Karpas-422 (cell line): ENCODE results near the gene GUCY1A2. TPM values are rescaled to one million over a fixed set of nuclear protein-coding genes. Genes with fewer than 3 reads are reported as not detected.
"Not testable (repeated sequence)": the region's sequence is repeated elsewhere in the genome, so short reads cannot be mapped to it uniquely, and the experiment has no call there.

Experiments
- DNase-seq: peaks from one replicate; pipeline ENCODE4 v3.0.0-alpha.2; 2015
- H2AFZ ChIP-seq: fragments of 200-600 bp; sonication (generic); 2 replicates; pipeline ENCODE4 v1.6.1; 2014; ENCODE audit warnings: antibody characterized with exemption, low read length, mixed read lengths
- H3K27ac ChIP-seq: fragments of 200-600 bp; sonication (generic); 2 replicates; pipeline ENCODE4 v1.5.1; 2014; ENCODE audit warnings: mild to moderate bottlenecking, low read length, moderate library complexity
- H3K27me3 ChIP-seq: fragments of 200-600 bp; sonication (generic); 2 replicates; pipeline ENCODE4 v1.6.1; 2014; ENCODE audit warnings: low read length, mixed read lengths
- H3K36me3 ChIP-seq: fragments of 200-600 bp; sonication (generic); 2 replicates; pipeline ENCODE4 v1.6.1; 2014; ENCODE audit warnings: low read length, mixed read lengths; ENCODE audit not compliant: insufficient read depth
- H3K4me1 ChIP-seq: fragments of 200-600 bp; sonication (generic); 2 replicates; pipeline ENCODE4 v1.6.1; 2014; ENCODE audit warnings: mild to moderate bottlenecking, low read length, mixed read lengths
- H3K4me2 ChIP-seq: fragments of 200-600 bp; sonication (generic); 2 replicates; pipeline ENCODE4 v1.6.1; 2014; ENCODE audit warnings: low read length, low read depth, mild to moderate bottlenecking; ENCODE audit not compliant: poor library complexity, severe bottlenecking
- H3K4me3 ChIP-seq: fragments of 200-600 bp; sonication (generic); 2 replicates; pipeline ENCODE4 v1.5.1; 2014; ENCODE audit warnings: mild to moderate bottlenecking, antibody characterized with exemption, low read length, mixed read lengths
- H3K79me2 ChIP-seq: fragments of 200-600 bp; sonication (generic); 2 replicates; pipeline ENCODE4 v1.6.1; 2014; ENCODE audit warnings: mild to moderate bottlenecking, low read length, mixed read lengths
- H3K9ac ChIP-seq: fragments of 200-600 bp; sonication (generic); 2 replicates; pipeline ENCODE4 v1.6.0; 2014; ENCODE audit warnings: low read length
- H3K9me2 ChIP-seq: fragments of 200-600 bp; sonication (generic), shearing (Covaris generic); replicated peaks from 2 replicates; pipeline ENCODE4 v1.6.0; 2014; ENCODE audit warnings: mild to moderate bottlenecking, low read length, moderate library complexity; ENCODE audit not compliant: insufficient read depth
- H3K9me3 ChIP-seq: fragments of 300-700, 200-600 bp; sonication (generic); 2 replicates; pipeline ENCODE4 v1.6.1; 2014; ENCODE audit warnings: low read length, mixed read lengths
- H4K20me1 ChIP-seq: fragments of 200-600 bp; sonication (generic); 2 replicates; pipeline ENCODE4 v1.6.1; 2014; ENCODE audit warnings: mild to moderate bottlenecking, antibody characterized with exemption, low read length, low read depth; ENCODE audit not compliant: insufficient read depth
- total RNA-seq: library from RNA; depleted of rRNA; stranded (reverse); fragments of >200 nt; shearing (Covaris generic); gene quantifications from 2 replicates; pipeline ENCODE4 v1.2.3, GENCODE V29; 2014; ENCODE audit warnings: low replicate concordance

The GUCY1A2 gene
- total RNA-seq, 1 experiment from 2014 or later, result 0.04 TPM

GRCh38 chr11:106914409-106914808, 103.9 kb downstream of the GUCY1A2 start:
- no peak for DNase-seq
- no peaks in the 10 kb centered on the region for H4K20me1 ChIP-seq
- no peak overlapping the region for H2AFZ ChIP-seq
- no peak overlapping the region for H3K4me2 ChIP-seq
- H3K9me2 ChIP-seq, result no peaks in the 10 kb centered on the region
- H3K4me1 ChIP-seq, result no peaks in the 10 kb centered on the region
- no peak overlapping the region for H3K9ac ChIP-seq
- H3K9me3 ChIP-seq, result no peaks in the 10 kb centered on the region
- no peak overlapping the region for H3K4me3 ChIP-seq
- no peaks in the 10 kb centered on the region for H3K79me2 ChIP-seq
- H3K27ac ChIP-seq, result no peak overlapping the region
- no peaks in the 10 kb centered on the region for H3K27me3 ChIP-seq
- no peaks in the 10 kb centered on the region for H3K36me3 ChIP-seq

- H3K27me3 ChIP-seq, result no peaks in the 10 kb centered on the region
- H2AFZ ChIP-seq, result no peak overlapping the region
- DNase-seq, result no peak
- H3K27ac ChIP-seq, result no peak overlapping the region
- H3K9me2 ChIP-seq, result no peaks in the 10 kb centered on the region
- no peaks in the 10 kb centered on the region for H3K9me3 ChIP-seq
- no peak overlapping the region for H3K4me3 ChIP-seq
- no peaks in the 10 kb centered on the region for H4K20me1 ChIP-seq
- no peak overlapping the region for H3K9ac ChIP-seq
- H3K4me2 ChIP-seq, result no peak overlapping the region
- H3K79me2 ChIP-seq, result no peaks in the 10 kb centered on the region
- H3K4me1 ChIP-seq, result no peaks in the 10 kb centered on the region
- no peaks in the 10 kb centered on the region for H3K36me3 ChIP-seq
Measured at GRCh38 chr11:106913141-106913540, 105.1 kb downstream of the GUCY1A2 start.

- DNase-seq, result no peak
- Histone ChIP-seq H3K4me1 (no peaks in the 10 kb centered on the region), H3K4me2 (no peak overlapping the region), H3K9ac (no peak overlapping the region), H3K27me3 (no peaks in the 10 kb centered on the region; the same call in 1 of the 2 replicates), H3K9me2 (no peaks in the 10 kb centered on the region), H3K27ac (no peak overlapping the region), H3K79me2 (no peaks in the 10 kb centered on the region), H3K4me3 (no peak overlapping the region), H3K9me3 (no peaks in the 10 kb centered on the region), H2AFZ (no peak overlapping the region), H4K20me1 (no peaks in the 10 kb centered on the region), H3K36me3 (no peaks in the 10 kb centered on the region)
Measured at GRCh38 chr11:106904826-106905225, 113.5 kb downstream of the GUCY1A2 start.

GRCh38 chr11:106889718-106890117, 128.6 kb downstream of the GUCY1A2 start:
- no peak overlapping the region for H3K27ac ChIP-seq
- H3K36me3 ChIP-seq, result no peaks in the 10 kb centered on the region
- no peaks in the 10 kb centered on the region for H3K27me3 ChIP-seq
- H3K4me3 ChIP-seq, result no peak overlapping the region
- no peak overlapping the region for H3K4me2 ChIP-seq
- no peaks in the 10 kb centered on the region for H3K9me3 ChIP-seq
- no peaks in the 10 kb centered on the region for H3K9me2 ChIP-seq
- H3K4me1 ChIP-seq, result no peaks in the 10 kb centered on the region
- no peaks in the 10 kb centered on the region for H4K20me1 ChIP-seq
- H3K79me2 ChIP-seq, result no peaks in the 10 kb centered on the region
- no peak overlapping the region for H2AFZ ChIP-seq
- H3K9ac ChIP-seq, result no peak overlapping the region
- DNase-seq, result no peak

GRCh38 chr11:106888386-106888785, 129.9 kb downstream of the GUCY1A2 start:
- H3K9me2 ChIP-seq, result no peaks in the 10 kb centered on the region
- H3K4me3 ChIP-seq, result no peak overlapping the region
- no peak overlapping the region for H3K4me2 ChIP-seq
- DNase-seq, result no peak
- H3K27ac ChIP-seq, result no peak overlapping the region
- no peaks in the 10 kb centered on the region for H3K4me1 ChIP-seq
- H3K9ac ChIP-seq, result no peak overlapping the region
- no peaks in the 10 kb centered on the region for H4K20me1 ChIP-seq
- H3K9me3 ChIP-seq, result no peaks in the 10 kb centered on the region
- H3K79me2 ChIP-seq, result no peaks in the 10 kb centered on the region
- H2AFZ ChIP-seq, result no peak overlapping the region
- no peaks in the 10 kb centered on the region for H3K36me3 ChIP-seq
- no peaks in the 10 kb centered on the region for H3K27me3 ChIP-seq

- DNase-seq, H3K27me3 ChIP-seq, H3K36me3 ChIP-seq, H2AFZ ChIP-seq, H3K79me2 ChIP-seq, H4K20me1 ChIP-seq, H3K4me3 ChIP-seq, H3K27ac ChIP-seq, H3K9ac ChIP-seq, H3K4me2 ChIP-seq, H3K9me2 ChIP-seq, H3K9me3 ChIP-seq, H3K4me1 ChIP-seq: not testable (repeated sequence)
Measured at GRCh38 chr11:106883693-106884092, 134.6 kb downstream of the GUCY1A2 start.

- H3K4me3 ChIP-seq, result no peak overlapping the region
- no peaks in the 10 kb centered on the region for H3K4me1 ChIP-seq
- no peak overlapping the region for H2AFZ ChIP-seq
- H3K4me2 ChIP-seq, result no peak overlapping the region
- H3K9ac ChIP-seq, result no peak overlapping the region
- no peaks in the 10 kb centered on the region for H3K9me2 ChIP-seq
- H3K79me2 ChIP-seq, result no peaks in the 10 kb centered on the region
- no peaks in the 10 kb centered on the region for H3K9me3 ChIP-seq
- 0 out of 2 replicates have a peak, but pooled peaks cover 3% of the 10 kb centered on the region for H3K27me3 ChIP-seq
- DNase-seq, result no peak
- H3K27ac ChIP-seq, result no peak overlapping the region
- H4K20me1 ChIP-seq, result no peaks in the 10 kb centered on the region
- no peaks in the 10 kb centered on the region for H3K36me3 ChIP-seq
Measured at GRCh38 chr11:106879832-106880546, 138.3 kb downstream of the GUCY1A2 start.

GRCh38 chr11:106879029-106879428, 139.2 kb downstream of the GUCY1A2 start:
- Histone ChIP-seq H3K27me3 (0 out of 2 replicates have a peak, but pooled peaks cover 3% of the 10 kb centered on the region), H3K4me1 (no peaks in the 10 kb centered on the region), H3K9ac (no peak overlapping the region), H3K79me2 (no peaks in the 10 kb centered on the region), H4K20me1 (no peaks in the 10 kb centered on the region), H3K4me2 (no peak overlapping the region), H3K4me3 (no peak overlapping the region), H2AFZ (no peak overlapping the region), H3K36me3 (no peaks in the 10 kb centered on the region), H3K9me3 (no peaks in the 10 kb centered on the region), H3K9me2 (no peaks in the 10 kb centered on the region), H3K27ac (no peak overlapping the region)
- no peak for DNase-seq
